ENCODE measurements around the gene CCNYL1. TPM values are rescaled to one million over a fixed set of nuclear protein-coding genes. Genes with fewer than 3 reads are reported as not detected.
"Not testable (repeated sequence)": the region's sequence is repeated elsewhere in the genome, so short reads cannot be mapped to it uniquely, and the experiment has no call there.

Gene CCNYL1
- polyA plus RNA-seq, 1 donor: 19.6 TPM

GRCh38 chr2:207682557-207682956 is 28.9 kb upstream of the CCNYL1 start:
- Histone ChIP-seq H3K36me3 (ENCODE audit: control insufficient read depth, insufficient read depth, low read length) (no peaks in the 10 kb centered on the region), H3K4me3 (ENCODE audit: low read length) (no peak overlapping the region), H3K27me3 (ENCODE audit: control insufficient read depth, insufficient read depth, low read length) (no peaks in the 10 kb centered on the region), H3K4me1 (ENCODE audit: control insufficient read depth, insufficient read depth, low read length) (peaks cover 20% of the 10 kb centered on the region), H3K9me3 (ENCODE audit: control insufficient read depth, low read depth, low read length) (no peaks in the 10 kb centered on the region), H3K27ac (ENCODE audit: low read length) (peak overlapping the region; percentile 85)
- WGBS (ENCODE audit: insufficient coverage, low lambda C conversion rate): 92% methylated on average over 2 of the region's 9 CpGs
- DNase-seq: no peak

GRCh38 chr2:207683438-207683837 is 28.0 kb upstream of the CCNYL1 start:
- WGBS (ENCODE audit: insufficient coverage, low lambda C conversion rate): 70% methylated on average over 3 of the region's 5 CpGs
- H3K36me3 ChIP-seq (ENCODE audit: control insufficient read depth, insufficient read depth, low read length): no peaks in the 10 kb centered on the region
- peak overlapping the region; percentile 85 for H3K27ac ChIP-seq (ENCODE audit: low read length)
- peaks cover 20% of the 10 kb centered on the region for H3K4me1 ChIP-seq (ENCODE audit: control insufficient read depth, insufficient read depth, low read length)
- no peaks in the 10 kb centered on the region for H3K9me3 ChIP-seq (ENCODE audit: control insufficient read depth, low read depth, low read length)
- peak in 1 of 2 donors; percentile 50 for DNase-seq
- H3K27me3 ChIP-seq (ENCODE audit: control insufficient read depth, insufficient read depth, low read length): no peaks in the 10 kb centered on the region
- no peak overlapping the region for H3K4me3 ChIP-seq (ENCODE audit: low read length)

- Histone ChIP-seq H3K36me3 (ENCODE audit: control insufficient read depth, insufficient read depth, low read length) (no peaks in the 10 kb centered on the region), H3K27me3 (ENCODE audit: control insufficient read depth, insufficient read depth, low read length) (no peaks in the 10 kb centered on the region), H3K4me1 (ENCODE audit: control insufficient read depth, insufficient read depth, low read length) (peaks cover 20% of the 10 kb centered on the region), H3K27ac (ENCODE audit: low read length) (peak overlapping the region; percentile 85), H3K9me3 (ENCODE audit: control insufficient read depth, low read depth, low read length) (no peaks in the 10 kb centered on the region), H3K4me3 (ENCODE audit: low read length) (no peak overlapping the region)
- DNase-seq: peak; percentile 71 to 89
- WGBS (ENCODE audit: insufficient coverage, low lambda C conversion rate): no CpG with 5 or more reads among the region's 3 CpGs
Observed at GRCh38 chr2:207683879-207684627, 27.4 kb upstream of the CCNYL1 start.

- no peak for DNase-seq
- H3K36me3 ChIP-seq (ENCODE audit: control insufficient read depth, insufficient read depth, low read length): no peaks in the 10 kb centered on the region
- WGBS (ENCODE audit: insufficient coverage, low lambda C conversion rate): 89% methylated on average over 1 of the region's 2 CpGs
- no peak overlapping the region for H3K4me3 ChIP-seq (ENCODE audit: low read length)
- no peaks in the 10 kb centered on the region for H3K27me3 ChIP-seq (ENCODE audit: control insufficient read depth, insufficient read depth, low read length)
- no peaks in the 10 kb centered on the region for H3K9me3 ChIP-seq (ENCODE audit: control insufficient read depth, low read depth, low read length)
- no peak overlapping the region for H3K27ac ChIP-seq (ENCODE audit: low read length)
- H3K4me1 ChIP-seq (ENCODE audit: control insufficient read depth, insufficient read depth, low read length): peaks cover 20% of the 10 kb centered on the region
Observed at GRCh38 chr2:207686812-207687211, 24.6 kb upstream of the CCNYL1 start.

GRCh38 chr2:207688597-207688996 is 22.8 kb upstream of the CCNYL1 start:
- Histone ChIP-seq H3K4me3 (ENCODE audit: low read length) (no peak overlapping the region), H3K9me3 (ENCODE audit: control insufficient read depth, low read depth, low read length) (no peaks in the 10 kb centered on the region), H3K27ac (ENCODE audit: low read length) (no peak overlapping the region), H3K27me3 (ENCODE audit: control insufficient read depth, insufficient read depth, low read length) (no peaks in the 10 kb centered on the region), H3K36me3 (ENCODE audit: control insufficient read depth, insufficient read depth, low read length) (no peaks in the 10 kb centered on the region), H3K4me1 (ENCODE audit: control insufficient read depth, insufficient read depth, low read length) (peaks cover 10% of the 10 kb centered on the region)
- DNase-seq: no peak

- H3K4me1 ChIP-seq (ENCODE audit: control insufficient read depth, insufficient read depth, low read length); H3K27me3 ChIP-seq (ENCODE audit: control insufficient read depth, insufficient read depth, low read length); H3K36me3 ChIP-seq (ENCODE audit: control insufficient read depth, insufficient read depth, low read length); H3K27ac ChIP-seq (ENCODE audit: low read length); H3K9me3 ChIP-seq (ENCODE audit: control insufficient read depth, low read depth, low read length); DNase-seq; H3K4me3 ChIP-seq (ENCODE audit: low read length): not testable (repeated sequence)
- no CpG with 5 or more reads among the region's 16 CpGs for WGBS (ENCODE audit: insufficient coverage, low lambda C conversion rate)
Observed at GRCh38 chr2:207690845-207691461, 20.5 kb upstream of the CCNYL1 start.

GRCh38 chr2:207692206-207693065 is 19.0 kb upstream of the CCNYL1 start:
- H3K4me3 ChIP-seq (ENCODE audit: low read length): no peak overlapping the region
- H3K4me1 ChIP-seq (ENCODE audit: control insufficient read depth, insufficient read depth, low read length): no peaks in the 10 kb centered on the region
- peak in 1 of 2 donors; percentile 41 for DNase-seq
- no peak overlapping the region for H3K27ac ChIP-seq (ENCODE audit: low read length)
- H3K9me3 ChIP-seq (ENCODE audit: control insufficient read depth, low read depth, low read length): no peaks in the 10 kb centered on the region
- no peaks in the 10 kb centered on the region for H3K27me3 ChIP-seq (ENCODE audit: control insufficient read depth, insufficient read depth, low read length)
- 23% methylated on average over 3 of the region's 7 CpGs for WGBS (ENCODE audit: insufficient coverage, low lambda C conversion rate)
- no peaks in the 10 kb centered on the region for H3K36me3 ChIP-seq (ENCODE audit: control insufficient read depth, insufficient read depth, low read length)

- no peaks in the 10 kb centered on the region for H3K27me3 ChIP-seq (ENCODE audit: control insufficient read depth, insufficient read depth, low read length)
- no peaks in the 10 kb centered on the region for H3K36me3 ChIP-seq (ENCODE audit: control insufficient read depth, insufficient read depth, low read length)
- no peak for DNase-seq
- H3K4me1 ChIP-seq (ENCODE audit: control insufficient read depth, insufficient read depth, low read length): no peaks in the 10 kb centered on the region
- no CpG with 5 or more reads among the region's 4 CpGs for WGBS (ENCODE audit: insufficient coverage, low lambda C conversion rate)
- no peaks in the 10 kb centered on the region for H3K9me3 ChIP-seq (ENCODE audit: control insufficient read depth, low read depth, low read length)
- no peak overlapping the region for H3K27ac ChIP-seq (ENCODE audit: low read length)
- no peak overlapping the region for H3K4me3 ChIP-seq (ENCODE audit: low read length)
Observed at GRCh38 chr2:207693641-207694249, 17.7 kb upstream of the CCNYL1 start.

- no peaks in the 10 kb centered on the region for H3K27me3 ChIP-seq (ENCODE audit: control insufficient read depth, insufficient read depth, low read length)
- H3K36me3 ChIP-seq (ENCODE audit: control insufficient read depth, insufficient read depth, low read length): no peaks in the 10 kb centered on the region
- H3K4me1 ChIP-seq (ENCODE audit: control insufficient read depth, insufficient read depth, low read length): no peaks in the 10 kb centered on the region
- H3K27ac ChIP-seq (ENCODE audit: low read length): no peak overlapping the region
- no CpG with 5 or more reads among the region's 4 CpGs for WGBS (ENCODE audit: insufficient coverage, low lambda C conversion rate)
- H3K4me3 ChIP-seq (ENCODE audit: low read length): no peak overlapping the region
- H3K9me3 ChIP-seq (ENCODE audit: control insufficient read depth, low read depth, low read length): no peaks in the 10 kb centered on the region
- DNase-seq: no peak
Observed at GRCh38 chr2:207694811-207695281, 16.6 kb upstream of the CCNYL1 start.

- H3K36me3 ChIP-seq (ENCODE audit: control insufficient read depth, insufficient read depth, low read length): no peaks in the 10 kb centered on the region
- no peak overlapping the region for H3K4me3 ChIP-seq (ENCODE audit: low read length)
- H3K27ac ChIP-seq (ENCODE audit: low read length): no peak overlapping the region
- no peaks in the 10 kb centered on the region for H3K9me3 ChIP-seq (ENCODE audit: control insufficient read depth, low read depth, low read length)
- 92% methylated on average over 2 of the region's 4 CpGs for WGBS (ENCODE audit: insufficient coverage, low lambda C conversion rate)
- no peak for DNase-seq
- no peaks in the 10 kb centered on the region for H3K27me3 ChIP-seq (ENCODE audit: control insufficient read depth, insufficient read depth, low read length)
- no peaks in the 10 kb centered on the region for H3K4me1 ChIP-seq (ENCODE audit: control insufficient read depth, insufficient read depth, low read length)
Observed at GRCh38 chr2:207695293-207695692, 16.1 kb upstream of the CCNYL1 start.
